HG03066 (cell line): ENCODE data around the gene ARHGEF38.
"Not testable (repeated sequence)": the region's sequence is repeated elsewhere in the genome, so short reads cannot be mapped to it uniquely, and the experiment has no call there.

Source experiments
- ATAC-seq: cut with Tn5 transposase; IDR thresholded peaks from one replicate; pipeline ENCODE4 v1.9.1; 2021; ENCODE audit warnings: low read depth; ENCODE audit not compliant: unreplicated experiment

Gene ARHGEF38

GRCh38 chr4:105645440-105645839 is 93.0 kb downstream of the ARHGEF38 start:
- no peak for ATAC-seq

- ATAC-seq: no peak
Measured at GRCh38 chr4:105650190-105650589, 97.8 kb downstream of the ARHGEF38 start.

DNA sequence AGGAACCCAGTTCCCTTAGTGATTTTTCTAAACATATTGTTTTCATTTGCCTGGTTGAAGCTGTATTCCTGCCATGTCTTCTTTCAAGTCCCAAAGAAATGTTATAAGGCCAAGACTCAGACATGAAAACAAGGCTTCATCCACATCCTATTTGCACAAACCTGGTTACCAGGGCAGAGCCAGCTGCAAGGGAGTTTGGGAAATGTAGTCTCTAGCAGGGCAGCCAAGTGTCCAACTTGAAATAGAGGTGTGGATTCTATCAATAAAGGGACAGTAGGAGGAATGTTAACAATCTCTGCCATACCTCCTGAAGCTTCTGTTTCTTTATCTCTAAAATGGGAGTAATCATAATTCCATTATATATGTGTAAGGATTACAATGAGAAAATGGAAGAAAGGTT is 99.5 kb downstream of the ARHGEF38 start:
- ATAC-seq: no peak

DNA sequence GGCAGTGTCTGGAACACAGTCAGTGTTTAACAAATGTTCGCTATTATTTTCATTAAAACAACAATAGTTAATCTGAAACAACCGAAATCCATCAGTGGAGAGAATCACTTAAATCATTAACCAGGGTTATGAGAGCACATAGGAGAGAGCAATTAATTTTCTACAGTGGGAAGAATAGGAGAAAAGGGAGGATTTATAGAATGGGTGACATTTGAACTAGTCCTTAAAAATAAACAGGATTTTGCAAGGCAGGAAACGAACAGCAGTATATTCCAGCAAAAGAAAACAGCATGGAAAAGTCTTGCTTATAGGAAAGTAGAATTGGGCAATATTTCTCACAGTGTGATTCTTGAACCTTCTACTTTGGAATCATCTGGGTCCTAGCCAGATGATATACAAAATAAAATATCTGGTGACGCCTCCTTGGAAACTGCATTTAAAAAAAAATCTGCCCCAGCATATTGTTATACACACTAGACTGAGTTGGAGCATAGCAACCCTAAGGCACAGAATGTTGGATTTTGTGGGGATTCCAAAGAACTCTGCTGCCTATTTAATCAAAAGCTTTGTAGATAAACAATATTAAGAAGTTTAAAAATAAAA is 100.0 kb downstream of the ARHGEF38 start:
- no peak for ATAC-seq

DNA sequence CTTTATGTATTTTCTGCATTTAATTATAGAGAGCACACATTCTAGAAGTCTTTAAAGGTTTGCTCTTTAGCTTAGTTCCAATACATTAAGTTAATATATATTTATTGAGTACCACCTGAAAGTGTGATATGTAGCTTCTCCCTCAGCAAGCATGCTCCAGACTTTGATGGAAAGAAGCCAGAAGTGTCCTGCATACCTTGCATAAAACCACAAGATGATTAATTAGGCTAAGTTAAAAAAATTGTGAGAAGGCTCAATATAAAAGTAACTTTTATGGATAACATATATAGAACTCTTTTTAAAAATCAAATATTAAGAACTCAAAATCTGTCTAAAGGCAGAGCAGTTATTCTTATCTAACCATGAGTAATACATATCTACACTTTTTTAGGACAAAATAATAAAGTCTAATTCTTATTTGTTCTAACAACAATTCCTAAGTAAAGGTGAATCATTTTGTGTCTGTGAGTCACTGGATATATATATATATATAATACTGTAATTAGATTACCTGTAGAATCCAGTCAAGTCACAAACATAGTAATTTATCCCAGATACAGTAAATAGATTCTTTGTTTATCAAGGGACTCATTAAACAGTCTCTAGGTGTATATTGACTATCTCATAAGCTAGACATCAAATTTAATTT is 104.8 kb downstream of the ARHGEF38 start:
- ATAC-seq: no peak

DNA sequence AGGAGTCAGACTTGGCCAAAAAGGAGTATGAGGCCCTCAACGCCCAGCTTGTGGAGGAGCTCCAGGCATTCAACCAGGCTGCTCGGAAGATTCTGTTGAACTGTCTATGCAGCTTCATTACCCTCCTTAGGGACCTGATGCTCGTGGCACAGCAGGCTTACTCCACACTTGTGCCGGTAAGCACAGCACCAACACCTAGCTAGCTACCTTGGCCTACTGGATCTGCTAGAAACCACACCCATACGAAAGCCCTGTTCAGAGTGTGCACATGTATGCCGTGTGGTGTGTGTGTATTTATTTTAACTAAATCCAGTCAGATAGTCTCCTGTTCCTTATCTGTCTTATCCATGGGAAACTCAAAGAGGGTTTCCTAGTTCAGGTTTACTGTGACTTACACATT is 106.8 kb downstream of the ARHGEF38 start:
- no peak for ATAC-seq

DNA sequence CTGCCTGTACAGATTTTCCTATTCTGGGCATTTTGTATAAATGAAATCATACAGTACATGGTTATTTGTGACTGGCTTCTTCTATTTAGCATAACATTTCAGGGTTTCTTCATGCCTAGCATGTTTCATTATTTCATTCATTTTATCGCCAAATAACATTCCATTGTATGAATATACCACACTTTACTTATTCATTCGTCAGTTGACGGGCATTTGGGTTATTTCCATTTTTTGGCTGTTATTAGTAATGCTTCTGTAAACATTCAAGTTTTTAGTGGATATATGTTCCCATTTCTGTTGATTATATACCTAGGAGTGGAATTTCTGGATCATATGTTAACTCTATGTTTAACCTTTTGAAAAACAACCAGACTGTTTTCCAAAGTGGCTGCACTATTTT is 108.6 kb downstream of the ARHGEF38 start:
- no peak for ATAC-seq

GRCh38 chr4:105662935-105663675 is 110.7 kb downstream of the ARHGEF38 start:
- no peak for ATAC-seq

DNA sequence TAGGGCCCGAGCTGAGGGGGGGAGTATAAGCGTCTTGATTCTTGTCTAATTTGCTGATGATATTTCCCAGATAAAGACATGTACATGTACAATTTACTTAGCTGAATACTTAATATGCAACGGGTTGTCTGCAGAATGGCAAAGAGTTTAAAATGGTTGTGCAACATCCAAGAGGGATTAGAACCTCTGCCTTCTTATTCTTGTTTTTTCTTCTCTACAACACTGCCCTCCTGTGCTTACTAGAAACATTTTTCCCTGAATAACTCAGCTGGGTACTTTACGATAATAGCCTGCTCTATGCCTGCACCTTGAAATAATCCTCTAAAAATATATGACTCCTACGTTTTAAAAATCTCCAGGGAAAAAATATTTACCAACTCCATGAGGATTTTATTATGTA is 114.3 kb downstream of the ARHGEF38 start:
- peak; percentile 65 for ATAC-seq

- ATAC-seq: no peak
Measured at GRCh38 chr4:105670684-105671083, 118.3 kb downstream of the ARHGEF38 start.

GRCh38 chr4:105671301-105671700 is 118.9 kb downstream of the ARHGEF38 start:
- no peak for ATAC-seq

DNA sequence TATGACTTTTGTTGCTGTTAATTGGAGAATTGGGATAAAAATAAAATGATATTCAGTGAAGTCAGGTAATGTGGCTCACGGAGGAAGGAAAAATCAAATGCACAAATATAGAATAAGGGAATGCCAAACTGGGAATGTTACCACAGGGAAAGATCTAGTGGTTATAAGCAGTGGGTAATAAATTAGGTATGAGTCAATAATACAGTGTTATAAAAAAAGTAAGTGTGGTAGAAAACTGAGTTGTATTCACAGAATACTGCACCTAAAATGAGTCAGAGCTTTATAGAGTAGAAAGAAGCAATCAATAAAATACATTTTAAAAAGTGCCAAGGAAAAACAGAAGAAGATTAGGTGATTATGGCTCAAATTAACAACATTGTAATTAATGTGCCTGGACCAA is 121.6 kb downstream of the ARHGEF38 start:
- no peak for ATAC-seq

DNA sequence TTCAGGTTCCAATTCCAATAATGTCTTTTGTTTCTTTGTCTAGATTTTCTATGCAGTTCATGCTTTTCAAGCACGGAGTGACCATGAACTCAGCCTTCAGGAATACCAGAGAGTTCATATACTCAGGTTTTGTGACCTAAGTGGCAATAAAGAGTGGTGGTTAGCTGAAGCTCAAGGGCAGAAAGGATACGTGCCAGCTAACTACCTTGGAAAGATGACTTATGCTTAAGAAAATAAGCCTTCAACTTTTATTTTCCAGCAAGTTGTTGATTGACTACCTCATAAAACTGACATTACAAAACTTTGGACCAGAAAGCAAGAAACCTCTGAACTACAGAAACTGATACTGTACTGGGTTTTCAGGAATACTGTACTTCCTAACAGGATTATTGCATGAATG is 125.3 kb downstream of the ARHGEF38 start:
- ATAC-seq: no peak

- no peak for ATAC-seq
Measured at GRCh38 chr4:105679186-105679585, 126.8 kb downstream of the ARHGEF38 start.

- ATAC-seq: no peak
Measured at GRCh38 chr4:105683038-105683437, 130.6 kb downstream of the ARHGEF38 start.

- no peak for ATAC-seq
Measured at GRCh38 chr4:105686571-105686970, 134.2 kb downstream of the ARHGEF38 start.

- ATAC-seq: not testable (repeated sequence)
Measured at GRCh38 chr4:105694812-105695211, 142.4 kb downstream of the ARHGEF38 start.

DNA sequence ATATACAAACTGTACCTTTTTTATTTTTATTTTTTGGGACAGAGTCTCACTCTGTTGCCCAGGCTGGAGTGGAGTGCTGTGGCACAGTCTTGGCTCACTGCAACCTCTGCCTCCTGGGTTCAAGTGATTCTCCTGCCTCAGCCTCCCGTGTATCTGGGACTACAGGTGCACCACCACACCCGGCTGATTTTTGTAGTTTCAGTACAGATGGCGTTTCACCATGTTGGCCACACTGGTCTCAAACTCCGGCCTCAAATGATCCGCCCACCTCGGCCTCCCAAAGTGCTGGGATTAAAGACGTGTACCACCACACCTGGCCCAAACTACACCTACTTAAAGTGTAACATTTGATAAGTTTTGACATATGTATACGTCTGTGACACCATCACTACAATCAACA is 143.4 kb downstream of the ARHGEF38 start:
- not testable (repeated sequence) for ATAC-seq

GRCh38 chr4:105698607-105699006 is 146.2 kb downstream of the ARHGEF38 start:
- ATAC-seq: no peak

DNA sequence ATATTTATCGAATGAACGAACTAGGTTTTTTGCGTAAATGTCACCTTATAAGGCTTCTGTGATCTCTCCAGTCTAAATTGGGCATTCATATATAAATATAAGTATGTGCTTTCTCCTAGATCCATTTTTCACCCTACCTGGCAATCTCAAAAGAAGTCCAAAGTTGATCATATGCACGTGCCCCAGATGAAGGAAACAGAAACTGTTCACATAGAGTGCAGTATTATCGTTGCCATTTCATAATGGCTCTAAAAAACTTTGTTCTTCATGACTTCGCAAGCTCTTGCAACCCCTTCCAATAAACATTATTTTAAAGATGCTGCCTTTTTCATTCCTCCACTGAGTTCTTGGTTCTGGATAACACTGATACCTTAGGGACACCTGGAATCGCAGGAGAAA is 155.4 kb downstream of the ARHGEF38 start:
- no peak for ATAC-seq

GRCh38 chr4:105708181-105709080 is 156.0 kb downstream of the ARHGEF38 start, which contains the start of the genes GSTCD and INTS12:
TSS of gene GSTCD (plus strand) at chr4:105708784. CDS start at chr4:105717614, 8,830 bp downstream.
TSS of gene INTS12 (minus strand) at chr4:105708689. CDS start at chr4:105700005, 8,684 bp downstream.
- peak; percentile 82 for ATAC-seq
